SK-N-SH (cell line): Measurements from ENCODE around the gene PGLYRP4. TPM values are rescaled to one million over a fixed set of nuclear protein-coding genes. Genes with fewer than 3 reads are reported as not detected.

Experiments
- CTCF ChIA-PET: fragments of 300-600, 350-600 bp; formaldehyde crosslinking; extraction: SDS; loops from one replicate; lab custom pipeline; 2021; lab: Yijun Ruan, JAX
- POLR2A ChIA-PET: fragments of 350-600 bp; sonication (Branson Sonifier 250); formaldehyde crosslinking; extraction: SDS; loops from one replicate; lab custom pipeline; 2020; ENCODE audit warnings: antibody characterized with exemption, inconsistent platforms; lab: Yijun Ruan, JAX
- DNase-seq: peaks from one replicate; pipeline ENCODE4 v3.0.0; 2012
- H2AFZ ChIP-seq: fragments of 200-600 bp; sonication (generic); 2 replicates; pipeline ENCODE4 v1.8.1; 2016; ENCODE audit warnings: antibody characterized with exemption, mild to moderate bottlenecking, low read depth
- H3F3A ChIP-seq: fragments of 200-600 bp; sonication (generic); replicated peaks from 2 replicates; pipeline ENCODE3; 2016; ENCODE audit warnings: antibody characterized with exemption, mild to moderate bottlenecking; ENCODE audit not compliant: insufficient read depth
- H3K27ac ChIP-seq, 2 experiments: fragments of 200-500 bp in 1 of 2; fragments of 200-600 bp in 1 of 2; sonication (Bioruptor generic) in 1 of 2; sonication (generic), shearing (Covaris generic) in 1 of 2; 2 replicates each; pipeline versions ENCODE4 v1.5.1 to v1.6.1; 2014 to 2016; ENCODE audit warnings: low read depth in 2 of 2, inconsistent platforms in 1 of 2, low read length in 1 of 2, mild to moderate bottlenecking in 1 of 2, mixed read lengths in 1 of 2
- H3K27me3 ChIP-seq: fragments of 200-600 bp; sonication (generic), shearing (Covaris generic); 2 replicates; pipeline ENCODE4 v1.6.1; 2016; ENCODE audit warnings: mixed run types; ENCODE audit not compliant: insufficient read depth
- H3K36me3 ChIP-seq, 2 experiments: fragments of 200-500 bp in 1 of 2; fragments of 200-600 bp in 1 of 2; sonication (Bioruptor generic) in 1 of 2; sonication (generic) in 1 of 2; replicated peaks in 1 of 2; 2 replicates each; pipeline versions ENCODE3 to v1.5.1; 2014 to 2016; ENCODE audit warnings: low read length in 1 of 2, mild to moderate bottlenecking in 1 of 2; ENCODE audit not compliant: insufficient read depth in 2 of 2, control insufficient read depth in 1 of 2
- H3K4me1 ChIP-seq, 2 experiments: fragments of 200-500 bp in 1 of 2; fragments of 200-600 bp in 1 of 2; sonication (Bioruptor generic) in 1 of 2; sonication (generic), shearing (Covaris generic) in 1 of 2; 2 replicates each; pipeline versions ENCODE4 v1.5.1 to v1.6.1; 2014 to 2016; ENCODE audit warnings: low read depth in 1 of 2, low read length in 1 of 2, mixed run types in 1 of 2; ENCODE audit not compliant: insufficient read depth in 2 of 2, control insufficient read depth in 1 of 2
- H3K4me2 ChIP-seq: fragments of 200-600 bp; sonication (generic), shearing (Covaris generic); 2 replicates; pipeline ENCODE4 v1.6.1; 2017; ENCODE audit warnings: mixed run types
- H3K4me3 ChIP-seq, 2 experiments: fragments of 200-500 bp in 1 of 2; fragments of 200-600 bp in 1 of 2; sonication (Bioruptor generic) in 1 of 2; sonication (generic), shearing (Covaris generic) in 1 of 2; 2 replicates each; pipeline versions ENCODE4 v1.5.1 to v1.8.1; 2014 to 2016; ENCODE audit warnings: low read depth in 2 of 2, inconsistent platforms in 1 of 2, low read length in 1 of 2, mild to moderate bottlenecking in 1 of 2, mixed read lengths in 1 of 2, moderate library complexity in 1 of 2
- H3K79me2 ChIP-seq: fragments of 200-600 bp; sonication (generic); 2 replicates; pipeline ENCODE4 v1.8.1; 2017; ENCODE audit warnings: mild to moderate bottlenecking; ENCODE audit not compliant: insufficient read depth
- H3K9ac ChIP-seq: fragments of 200-600 bp; sonication (generic); 2 replicates; pipeline ENCODE4 v1.6.1; 2017; ENCODE audit warnings: mixed run types
- H3K9me2 ChIP-seq: fragments of 200-600 bp; sonication (generic); 2 replicates; pipeline ENCODE4 v1.6.1; 2017; ENCODE audit warnings: mixed run types
- H3K9me3 ChIP-seq: fragments of 200-600 bp; sonication (generic); 2 replicates; pipeline ENCODE4 v1.6.1; 2017; ENCODE audit warnings: mixed run types, mild to moderate bottlenecking, moderate library complexity
- H4K20me1 ChIP-seq: fragments of 200-600 bp; sonication (generic); 2 replicates; pipeline ENCODE4 v1.6.1; 2017; ENCODE audit warnings: mild to moderate bottlenecking, mixed run types; ENCODE audit not compliant: insufficient read depth
- EZH2phosphoT487 ChIP-seq: fragments of 200-600 bp; sonication (generic); IDR thresholded peaks from 2 replicates; pipeline ENCODE4 v1.6.1; 2017; ENCODE audit warnings: low read depth, mixed run types, mild to moderate bottlenecking, antibody characterized with exemption, moderate library complexity, borderline replicate concordance
- FOSL2 ChIP-seq: IDR thresholded peaks from 2 replicates; pipeline ENCODE4 v1.4.0; 2012; ENCODE audit warnings: low read depth, mild to moderate bottlenecking, moderate library complexity, borderline replicate concordance
- FOXJ3 ChIP-seq: sonication (generic); formaldehyde crosslinking; IDR thresholded peaks from 2 replicates; pipeline ENCODE4 v1.5.1; 2020; ENCODE audit warnings: mild to moderate bottlenecking, missing genetic modification reagents
- GATA2 ChIP-seq: sonication (generic); formaldehyde crosslinking; IDR thresholded peaks from 2 replicates; pipeline ENCODE4 v1.5.0; 2020; ENCODE audit warnings: mild to moderate bottlenecking, missing genetic modification reagents
- JUND ChIP-seq: IDR thresholded peaks from 2 replicates; pipeline ENCODE4 v1.4.0; 2012
- MEF2A ChIP-seq: IDR thresholded peaks from 2 replicates; pipeline ENCODE4 v1.4.0; 2012; ENCODE audit warnings: low read depth, borderline replicate concordance
- NFIC ChIP-seq: IDR thresholded peaks from 2 replicates; pipeline ENCODE4 v1.4.0; 2012; ENCODE audit warnings: borderline replicate concordance
- RAD21 ChIP-seq: IDR thresholded peaks from 2 replicates; pipeline ENCODE4 v1.6.1; 2012; ENCODE audit warnings: mild to moderate bottlenecking, low read length
- RCOR1 ChIP-seq: fragments of 150-350 bp; IDR thresholded peaks from 2 replicates; pipeline ENCODE4 v1.6.1; 2017; ENCODE audit warnings: antibody characterized with exemption, low read length
- REST ChIP-seq: IDR thresholded peaks from 2 replicates; pipeline ENCODE4 v1.6.1; 2012; ENCODE audit warnings: mild to moderate bottlenecking, low read depth, low read length, moderate library complexity
- RFX5 ChIP-seq: IDR thresholded peaks from 2 replicates; pipeline ENCODE4 v1.6.1; 2012; ENCODE audit warnings: mild to moderate bottlenecking, improper control_type of control experiment, low read length
- SIN3A ChIP-seq: IDR thresholded peaks from 2 replicates; pipeline ENCODE4 v1.6.1; 2012; ENCODE audit warnings: low read depth, mild to moderate bottlenecking, low read length, moderate library complexity, borderline replicate concordance
- SMC3 ChIP-seq: IDR thresholded peaks from 2 replicates; pipeline ENCODE4 v1.6.1; 2012; ENCODE audit warnings: low read depth, low read length, improper control_type of control experiment
- TAF1 ChIP-seq: IDR thresholded peaks from 2 replicates; pipeline ENCODE4 v1.6.1; 2012; ENCODE audit warnings: low read depth, mild to moderate bottlenecking, low read length, moderate library complexity, borderline replicate concordance
- USF2 ChIP-seq: fragments of 150-350 bp; IDR thresholded peaks from 2 replicates; pipeline ENCODE4 v1.6.1; 2017; ENCODE audit warnings: antibody characterized with exemption, low read length, low read depth, borderline replicate concordance
- WGBS: methylation state at CpG from one replicate; pipeline ENCODE4 v1.1.6; 2017; ENCODE audit warnings: low lambda C conversion rate; 5-methylcytosine and 5-hydroxymethylcytosine counted together
- polyA plus RNA-seq, 3 experiments: library from polyadenylated mRNA; depleted of rRNA; stranded (reverse); fragments of >200 nt; gene quantifications; 2 replicates each; pipeline ENCODE4 v1.2.3, GENCODE V29; 2012
- TF ChIP-seq, protein P1 (sequence below): IDR thresholded peaks from 2 replicates; pipeline ENCODE4 v1.4.0; 2012; ENCODE audit warnings: low read depth
- TF ChIP-seq, protein P2 (sequence below): IDR thresholded peaks from 2 replicates; pipeline ENCODE4 v1.4.0; 2012; ENCODE audit warnings: low read depth, borderline replicate concordance
- TF ChIP-seq, protein P3 (sequence below): fragments of 150-350 bp; IDR thresholded peaks from 2 replicates; pipeline ENCODE4 v1.6.1; 2016; ENCODE audit warnings: mild to moderate bottlenecking, low read depth, low read length

PGLYRP4 gene
- polyA plus RNA-seq, 1 of the 3 experiments (the other 2 are of a cell fraction), result not detected

DNA sequence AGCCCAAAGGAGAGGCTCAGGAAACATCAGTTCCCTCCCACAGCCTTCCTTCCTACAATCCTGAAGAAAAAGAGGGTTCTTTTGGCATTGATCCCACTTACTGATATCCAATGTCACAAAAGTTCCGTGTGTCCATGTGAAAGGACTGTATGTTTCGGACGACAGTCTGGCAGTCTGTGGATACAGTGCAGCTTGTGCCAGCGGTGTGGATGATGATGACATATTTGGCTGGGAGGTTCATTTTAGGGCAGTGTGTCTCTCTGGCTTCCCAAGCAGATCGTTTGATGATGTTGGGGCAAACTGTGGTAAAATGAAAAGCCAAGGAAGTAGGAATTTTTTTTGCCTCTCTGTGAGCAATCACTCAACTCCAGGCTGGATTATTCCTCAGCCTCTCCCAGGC, 46.3 kb downstream of the PGLYRP4 start:
- Histone ChIP-seq H3K4me2 (no peak overlapping the region), H3K27me3 (peaks cover 24% of the 10 kb centered on the region), H3K79me2 (no peaks in the 10 kb centered on the region), H3F3A (no peaks in the 10 kb centered on the region), H3K9me3 (no peaks in the 10 kb centered on the region), H3K9ac (no peak overlapping the region), H3K4me1 (no peaks in the 10 kb centered on the region), H2AFZ (no peak overlapping the region), H3K27ac (no peak overlapping the region), H3K4me3 (no peak overlapping the region), H3K9me2 (no peaks in the 10 kb centered on the region), H3K36me3 (no peaks in the 10 kb centered on the region), H4K20me1 (no peaks in the 10 kb centered on the region)
- 19% methylated on average over 5 of the region's 5 CpGs for WGBS
- DNase-seq, result no peak
- CTCF ChIA-PET, result no interaction called here
- POLR2A ChIA-PET, result no interaction called here
- TF ChIP-seq SMC3 (no peak), RFX5 (no peak), TAF1 (no peak), RAD21 (no peak), MEF2A (no peak), USF2 (no peak), EZH2phosphoT487 (no peak), GATA2 (no peak), NFIC (no peak), REST (no peak), JUND (no peak), FOXJ3 (CRISPR knock-in tag) (no peak), FOSL2 (no peak), RCOR1 (no peak), SIN3A (no peak)
- TF ChIP-seq, protein P1, sequence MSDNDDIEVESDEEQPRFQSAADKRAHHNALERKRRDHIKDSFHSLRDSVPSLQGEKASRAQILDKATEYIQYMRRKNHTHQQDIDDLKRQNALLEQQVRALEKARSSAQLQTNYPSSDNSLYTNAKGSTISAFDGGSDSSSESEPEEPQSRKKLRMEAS, result no peak
- TF ChIP-seq, protein P2, sequence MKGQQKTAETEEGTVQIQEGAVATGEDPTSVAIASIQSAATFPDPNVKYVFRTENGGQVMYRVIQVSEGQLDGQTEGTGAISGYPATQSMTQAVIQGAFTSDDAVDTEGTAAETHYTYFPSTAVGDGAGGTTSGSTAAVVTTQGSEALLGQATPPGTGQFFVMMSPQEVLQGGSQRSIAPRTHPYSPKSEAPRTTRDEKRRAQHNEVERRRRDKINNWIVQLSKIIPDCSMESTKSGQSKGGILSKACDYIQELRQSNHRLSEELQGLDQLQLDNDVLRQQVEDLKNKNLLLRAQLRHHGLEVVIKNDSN, result no peak
- TF ChIP-seq, protein P3, sequence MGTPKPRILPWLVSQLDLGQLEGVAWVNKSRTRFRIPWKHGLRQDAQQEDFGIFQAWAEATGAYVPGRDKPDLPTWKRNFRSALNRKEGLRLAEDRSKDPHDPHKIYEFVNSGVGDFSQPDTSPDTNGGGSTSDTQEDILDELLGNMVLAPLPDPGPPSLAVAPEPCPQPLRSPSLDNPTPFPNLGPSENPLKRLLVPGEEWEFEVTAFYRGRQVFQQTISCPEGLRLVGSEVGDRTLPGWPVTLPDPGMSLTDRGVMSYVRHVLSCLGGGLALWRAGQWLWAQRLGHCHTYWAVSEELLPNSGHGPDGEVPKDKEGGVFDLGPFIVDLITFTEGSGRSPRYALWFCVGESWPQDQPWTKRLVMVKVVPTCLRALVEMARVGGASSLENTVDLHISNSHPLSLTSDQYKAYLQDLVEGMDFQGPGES, result no peak
